Measurements from ENCODE around the gene KCNQ4.

KCNQ4 gene

GRCh38 chr1:40738831-40739230 is 44.8 kb upstream of the KCNQ4 start:
- peaks cover 50% of the 10 kb centered on the region for H3K36me3 ChIP-seq (ENCODE audit: insufficient read depth, low read length)
- H3K27me3 ChIP-seq (ENCODE audit: insufficient read depth, low read length, poor library complexity), result no peaks in the 10 kb centered on the region
- no peak overlapping the region for H3K27ac ChIP-seq (ENCODE audit: low read length)
- H2AFZ ChIP-seq (ENCODE audit: low read depth, low read length), result no peak overlapping the region
- H3K4me1 ChIP-seq (ENCODE audit: insufficient read depth, low read length), result peaks cover 3% of the 10 kb centered on the region; the same call in 1 of the 2 replicates
- DNase-seq, result no peak
- H3K4me2 ChIP-seq (ENCODE audit: insufficient read depth, low read length), result no peak overlapping the region
- no peak overlapping the region for H3K4me3 ChIP-seq (ENCODE audit: low read depth in 1 of 2, low read length in 2 of 2)
- peaks cover 48% of the 10 kb centered on the region for H3K79me2 ChIP-seq (ENCODE audit: insufficient read depth, low read length)
- H3K9me3 ChIP-seq (ENCODE audit: insufficient read depth, low read length, severe bottlenecking), result no peaks in the 10 kb centered on the region
- peaks cover 12% of the 10 kb centered on the region; the same call in 1 of the 2 replicates for H4K20me1 ChIP-seq (ENCODE audit: insufficient read depth, low read length)
- no peak overlapping the region for H3K9ac ChIP-seq (ENCODE audit: low read depth, low read length)
- ATAC-seq (ENCODE audit: insufficient read depth, low read depth), result no peak
- TF ChIP-seq EZH2 (IDR thresholded peaks at IDR 0.05; ENCODE audit: borderline replicate concordance, low read depth, low read length, severe bottlenecking), result no peak
- TF ChIP-seq CTCF (IDR thresholded peaks at IDR 0.05; ENCODE audit: borderline replicate concordance, extremely low read depth, low read length, poor library complexity, severe bottlenecking), result no peak

GRCh38 chr1:40739455-40740008 is 44.1 kb upstream of the KCNQ4 start:
- H3K79me2 ChIP-seq (ENCODE audit: insufficient read depth, low read length), result peaks cover 49% of the 10 kb centered on the region
- peaks cover 10% of the 10 kb centered on the region; the same call in 1 of the 2 replicates for H4K20me1 ChIP-seq (ENCODE audit: insufficient read depth, low read length)
- no peaks in the 10 kb centered on the region for H3K27me3 ChIP-seq (ENCODE audit: insufficient read depth, low read length, poor library complexity)
- no peak overlapping the region for H3K4me2 ChIP-seq (ENCODE audit: insufficient read depth, low read length)
- H2AFZ ChIP-seq (ENCODE audit: low read depth, low read length), result no peak overlapping the region
- TF ChIP-seq CTCF (IDR thresholded peaks at IDR 0.05; ENCODE audit: borderline replicate concordance, extremely low read depth, low read length, poor library complexity, severe bottlenecking) (no peak), EZH2 (IDR thresholded peaks at IDR 0.05; ENCODE audit: borderline replicate concordance, low read depth, low read length, severe bottlenecking) (no peak)
- H3K27ac ChIP-seq (ENCODE audit: low read length), result no peak overlapping the region
- DNase-seq, result no peak
- no peak overlapping the region for H3K9ac ChIP-seq (ENCODE audit: low read depth, low read length)
- no peak for ATAC-seq (ENCODE audit: insufficient read depth, low read depth)
- no peak overlapping the region for H3K4me3 ChIP-seq (ENCODE audit: low read depth in 1 of 2, low read length in 2 of 2)
- H3K4me1 ChIP-seq (ENCODE audit: insufficient read depth, low read length), result peaks cover 3% of the 10 kb centered on the region; the same call in 1 of the 2 replicates
- no peaks in the 10 kb centered on the region for H3K9me3 ChIP-seq (ENCODE audit: insufficient read depth, low read length, severe bottlenecking)
- H3K36me3 ChIP-seq (ENCODE audit: insufficient read depth, low read length), result peaks cover 54% of the 10 kb centered on the region

GRCh38 chr1:40740039-40740996 is 43.3 kb upstream of the KCNQ4 start:
- Histone ChIP-seq H3K4me1 (ENCODE audit: insufficient read depth, low read length) (peaks cover 3% of the 10 kb centered on the region; the same call in 1 of the 2 replicates), H3K4me3 (ENCODE audit: low read depth in 1 of 2, low read length in 2 of 2) (no peak overlapping the region), H3K4me2 (ENCODE audit: insufficient read depth, low read length) (no peak overlapping the region), H3K27ac (ENCODE audit: low read length) (no peak overlapping the region), H3K9ac (ENCODE audit: low read depth, low read length) (no peak overlapping the region), H2AFZ (ENCODE audit: low read depth, low read length) (no peak overlapping the region), H3K9me3 (ENCODE audit: insufficient read depth, low read length, severe bottlenecking) (no peaks in the 10 kb centered on the region), H3K36me3 (ENCODE audit: insufficient read depth, low read length) (peaks cover 55% of the 10 kb centered on the region), H4K20me1 (ENCODE audit: insufficient read depth, low read length) (peaks cover 9% of the 10 kb centered on the region; the same call in 1 of the 2 replicates), H3K27me3 (ENCODE audit: insufficient read depth, low read length, poor library complexity) (no peaks in the 10 kb centered on the region), H3K79me2 (ENCODE audit: insufficient read depth, low read length) (peaks cover 44% of the 10 kb centered on the region)
- no peak for TF ChIP-seq CTCF (IDR thresholded peaks at IDR 0.05; ENCODE audit: borderline replicate concordance, extremely low read depth, low read length, poor library complexity, severe bottlenecking)
- no peak for TF ChIP-seq EZH2 (IDR thresholded peaks at IDR 0.05; ENCODE audit: borderline replicate concordance, low read depth, low read length, severe bottlenecking)
- ATAC-seq (ENCODE audit: insufficient read depth, low read depth), result no peak
- DNase-seq, result no peak

Measured in DND-41 (cell line).